Stimulated activated memory B cell treated with anti-CD40 and anti-IgM and Interleukin-4, amounts not matched to agents 10 μg/mL and 1 μg/mL and 100 μg/mL, for 72 hours (primary cell): ENCODE data around the gene LATS1.

Source experiments
- ATAC-seq: fragments of 150-1000 bp; cut with Tn5 transposase; 2 replicates; pipeline ENCODE4 v1.10.0; 2021
- H3K27ac Mint-ChIP-seq: one replicate; pipeline ENCODE4 v1.8.0; 2022; ENCODE audit warnings: mild to moderate bottlenecking, mixed read lengths
- H3K27me3 Mint-ChIP-seq: one replicate; pipeline ENCODE4 v1.8.0; 2022; ENCODE audit warnings: mixed read lengths
- H3K36me3 Mint-ChIP-seq: one replicate; pipeline ENCODE4 v1.8.0; 2022; ENCODE audit warnings: mixed read lengths
- H3K4me1 Mint-ChIP-seq: one replicate; pipeline ENCODE4 v1.8.0; 2022; ENCODE audit warnings: mixed read lengths
- H3K4me3 Mint-ChIP-seq: one replicate; pipeline ENCODE4 v1.8.0; 2022; ENCODE audit warnings: mild to moderate bottlenecking, moderate library complexity, mixed read lengths
- H3K9me3 Mint-ChIP-seq: one replicate; pipeline ENCODE4 v1.8.0; 2022; ENCODE audit warnings: mixed read lengths

Gene LATS1

GRCh38 chr6:149648148-149649145, 69.5 kb downstream of the LATS1 start, which contains the start of gene KATNA1:
Gene KATNA1, minus strand, starts transcription at chr6:149648714. Its CDS starts 10,167 bp downstream, at chr6:149638547.
- H3K9me3 Mint-ChIP-seq, result no peaks in the 10 kb centered on the region
- peak; percentile 96 for ATAC-seq
- peak within 1 kb of the TSS; percentile 87 for H3K27ac Mint-ChIP-seq
- H3K4me3 Mint-ChIP-seq, result peak within 1 kb of the TSS; percentile 83
- H3K36me3 Mint-ChIP-seq, result no peaks in the 10 kb centered on the region
- H3K4me1 Mint-ChIP-seq, result peaks cover 11% of the 10 kb centered on the region
- H3K27me3 Mint-ChIP-seq, result no peaks in the 10 kb centered on the region

GRCh38 chr6:149646599-149646998, 71.3 kb downstream of the LATS1 start:
- Mint-ChIP-seq H3K36me3 (no peaks in the 10 kb centered on the region), H3K27ac (no peak overlapping the region), H3K9me3 (no peaks in the 10 kb centered on the region), H3K4me3 (no peak overlapping the region), H3K27me3 (no peaks in the 10 kb centered on the region), H3K4me1 (peaks cover 20% of the 10 kb centered on the region)
- ATAC-seq, result no peak

- Mint-ChIP-seq H3K9me3 (no peaks in the 10 kb centered on the region), H3K4me3 (no peak overlapping the region), H3K27ac (peak overlapping the region; percentile 31), H3K4me1 (peaks cover 20% of the 10 kb centered on the region), H3K36me3 (peaks cover 5% of the 10 kb centered on the region), H3K27me3 (no peaks in the 10 kb centered on the region)
- peak; percentile 94 for ATAC-seq
Measured at GRCh38 chr6:149642829-149643580, 74.9 kb downstream of the LATS1 start.

- Mint-ChIP-seq H3K9me3 (no peaks in the 10 kb centered on the region), H3K4me3 (no peak overlapping the region), H3K27me3 (no peaks in the 10 kb centered on the region), H3K4me1 (no peaks in the 10 kb centered on the region), H3K27ac (no peak overlapping the region), H3K36me3 (peaks cover 17% of the 10 kb centered on the region)
- no peak for ATAC-seq
Measured at GRCh38 chr6:149636124-149636523, 81.8 kb downstream of the LATS1 start.

GRCh38 chr6:149634315-149634714, 83.6 kb downstream of the LATS1 start:
- Mint-ChIP-seq H3K36me3 (peaks cover 26% of the 10 kb centered on the region), H3K27me3 (no peaks in the 10 kb centered on the region), H3K4me1 (peaks cover 4% of the 10 kb centered on the region), H3K4me3 (no peak overlapping the region), H3K27ac (no peak overlapping the region), H3K9me3 (no peaks in the 10 kb centered on the region)
- ATAC-seq, result no peak

- Mint-ChIP-seq H3K4me3 (peak overlapping the region; percentile 51), H3K27me3 (no peaks in the 10 kb centered on the region), H3K4me1 (peaks cover 20% of the 10 kb centered on the region), H3K27ac (peak overlapping the region; percentile 92), H3K36me3 (peaks cover 27% of the 10 kb centered on the region), H3K9me3 (no peaks in the 10 kb centered on the region)
- peak; percentile 92 for ATAC-seq
Measured at GRCh38 chr6:149628875-149629510, 88.9 kb downstream of the LATS1 start.

- no peak overlapping the region for H3K27ac Mint-ChIP-seq
- no peak for ATAC-seq
- H3K4me1 Mint-ChIP-seq, result peaks cover 20% of the 10 kb centered on the region
- no peaks in the 10 kb centered on the region for H3K9me3 Mint-ChIP-seq
- H3K4me3 Mint-ChIP-seq, result peak overlapping the region; percentile 16
- no peaks in the 10 kb centered on the region for H3K27me3 Mint-ChIP-seq
- peaks cover 34% of the 10 kb centered on the region for H3K36me3 Mint-ChIP-seq
Measured at GRCh38 chr6:149627672-149628071, 90.2 kb downstream of the LATS1 start.

- Mint-ChIP-seq H3K4me3 (no peak overlapping the region), H3K4me1 (no peaks in the 10 kb centered on the region), H3K9me3 (no peaks in the 10 kb centered on the region), H3K27me3 (no peaks in the 10 kb centered on the region), H3K36me3 (peaks cover 73% of the 10 kb centered on the region), H3K27ac (no peak overlapping the region)
- no peak for ATAC-seq
Measured at GRCh38 chr6:149615805-149616204, 102.1 kb downstream of the LATS1 start.

- no peak overlapping the region for H3K27ac Mint-ChIP-seq
- no peaks in the 10 kb centered on the region for H3K4me1 Mint-ChIP-seq
- H3K4me3 Mint-ChIP-seq, result no peak overlapping the region
- peaks cover 58% of the 10 kb centered on the region for H3K36me3 Mint-ChIP-seq
- no peak for ATAC-seq
- H3K9me3 Mint-ChIP-seq, result no peaks in the 10 kb centered on the region
- H3K27me3 Mint-ChIP-seq, result no peaks in the 10 kb centered on the region
Measured at GRCh38 chr6:149614337-149614736, 103.6 kb downstream of the LATS1 start.

- H3K27ac Mint-ChIP-seq, result peak overlapping the region; percentile 60
Measured at GRCh38 chr6:149608381-149608982, 109.4 kb downstream of the LATS1 start.

More at GRCh38 chr6:149608381-149608982, 109.4 kb downstream of the LATS1 start:
- no peaks in the 10 kb centered on the region for H3K9me3 Mint-ChIP-seq
- no peak overlapping the region for H3K4me3 Mint-ChIP-seq
- ATAC-seq, result peak; percentile 67
- peaks cover 22% of the 10 kb centered on the region for H3K36me3 Mint-ChIP-seq
- no peaks in the 10 kb centered on the region for H3K27me3 Mint-ChIP-seq
- peaks cover 10% of the 10 kb centered on the region for H3K4me1 Mint-ChIP-seq
